MM.1S (cell line): ENCODE measurements around the gene CLMN.

Experiments used
- DNase-seq: peaks from one replicate; pipeline ENCODE4 v3.0.0-alpha.2; 2015
- H2AFZ ChIP-seq: fragments of 300-600 bp; sonication (generic); 2 replicates; pipeline ENCODE4 v1.6.0; 2016; ENCODE audit warnings: antibody characterized with exemption, low read length
- H3F3A ChIP-seq: fragments of 300-600 bp; sonication (generic); 2 replicates; pipeline ENCODE4 v1.6.1; 2016; ENCODE audit warnings: mild to moderate bottlenecking, antibody characterized with exemption, low read length, moderate library complexity, mixed read lengths; ENCODE audit not compliant: insufficient read depth
- H3K27ac ChIP-seq: fragments of 300-600 bp; sonication (generic); 2 replicates; pipeline ENCODE4 v1.5.1; 2016; ENCODE audit warnings: mild to moderate bottlenecking, low read length
- H3K27me3 ChIP-seq: fragments of 300-600 bp; sonication (generic); replicated peaks from 2 replicates; pipeline ENCODE4 v1.6.0; 2016; ENCODE audit warnings: low read length; ENCODE audit not compliant: insufficient read depth
- H3K36me3 ChIP-seq: fragments of 300-600 bp; sonication (generic); replicated peaks from 2 replicates; pipeline ENCODE4 v1.6.1; 2016; ENCODE audit warnings: mild to moderate bottlenecking, low read length, mixed read lengths; ENCODE audit not compliant: insufficient read depth
- H3K4me1 ChIP-seq: fragments of 300-600 bp; sonication (generic); 2 replicates; pipeline ENCODE4 v1.6.1; 2016; ENCODE audit warnings: low read length, mixed read lengths
- H3K4me2 ChIP-seq: fragments of 300-600 bp; sonication (generic); 2 replicates; pipeline ENCODE4 v1.6.0; 2016; ENCODE audit warnings: low read depth, low read length
- H3K4me3 ChIP-seq: fragments of 300-600 bp; sonication (generic); 2 replicates; pipeline ENCODE4 v1.5.1; 2016; ENCODE audit warnings: low read length, mixed read lengths
- H3K79me2 ChIP-seq: fragments of 300-600 bp; sonication (generic); 2 replicates; pipeline ENCODE4 v1.6.1; 2016; ENCODE audit warnings: mixed run types, low read length, mixed read lengths
- H3K9ac ChIP-seq: fragments of 300-600 bp; sonication (generic); 2 replicates; pipeline ENCODE4 v1.6.1; 2016; ENCODE audit warnings: low read length, mixed read lengths
- H3K9me2 ChIP-seq: fragments of 300-600 bp; sonication (generic); replicated peaks from 2 replicates; pipeline ENCODE4 v1.6.1; 2016; ENCODE audit warnings: mild to moderate bottlenecking, low read length, mixed read lengths; ENCODE audit not compliant: insufficient read depth
- H3K9me3 ChIP-seq: fragments of 300-600 bp; sonication (generic); replicated peaks from 2 replicates; pipeline ENCODE4 v1.6.1; 2016; ENCODE audit warnings: mild to moderate bottlenecking, low read length, mixed read lengths; ENCODE audit not compliant: insufficient read depth
- H4K20me1 ChIP-seq: fragments of 300-600 bp; sonication (generic); 2 replicates; pipeline ENCODE4 v1.6.1; 2016; ENCODE audit warnings: mild to moderate bottlenecking, low read length, moderate library complexity, mixed read lengths; ENCODE audit not compliant: insufficient read depth
- EZH2 ChIP-seq: fragments of 300-600 bp; sonication (generic); optimal IDR thresholded peaks from 2 replicates; pipeline ENCODE3; 2017; ENCODE audit warnings: low read depth, mild to moderate bottlenecking, antibody characterized with exemption, low read length, mixed read lengths
- EZH2phosphoT487 ChIP-seq: fragments of 300-600 bp; sonication (generic); IDR thresholded peaks from 2 replicates; pipeline ENCODE4 v1.6.1; 2018; ENCODE audit warnings: antibody characterized with exemption, low read length
- TF ChIP-seq, protein P1 (sequence below): fragments of 300-600 bp; sonication (generic); IDR thresholded peaks from 2 replicates; pipeline ENCODE4 v1.5.1; 2016; ENCODE audit warnings: antibody characterized with exemption, low read length, mixed read lengths

CLMN gene

DNA sequence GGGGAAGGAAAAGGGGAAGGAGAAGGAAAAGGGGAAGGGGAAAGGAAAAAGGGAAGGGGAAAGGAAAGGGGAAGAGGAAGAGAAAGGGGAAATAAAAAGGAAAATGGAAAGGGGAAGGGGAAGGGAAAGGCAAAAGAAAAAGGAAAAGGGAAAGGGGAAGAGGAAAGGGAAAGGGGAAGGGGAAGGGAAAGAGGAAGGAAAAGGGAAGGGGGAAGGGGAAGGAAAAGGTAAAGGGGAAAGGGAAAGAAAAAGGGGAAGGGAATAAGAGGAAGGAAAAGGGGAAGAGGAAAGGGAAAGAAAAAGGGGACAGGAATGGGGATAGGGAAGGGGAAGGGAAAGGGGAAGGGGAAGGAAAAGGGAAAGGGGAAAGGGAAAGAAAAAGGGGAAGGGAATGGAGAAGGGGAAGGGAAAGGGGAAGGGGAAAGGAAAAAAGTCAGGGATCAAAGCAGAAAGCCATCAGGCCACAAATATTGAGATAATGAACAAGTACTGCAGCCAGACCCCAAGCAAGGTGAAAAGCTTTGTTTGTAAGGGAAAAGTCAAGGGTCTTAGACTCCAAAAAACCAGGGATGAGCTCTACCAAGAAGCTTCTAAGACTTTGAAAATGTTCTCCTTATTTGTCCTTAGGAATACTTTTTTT, 182.4 kb downstream of the CLMN start:
- H2AFZ ChIP-seq = no peak overlapping the region
- TF ChIP-seq, protein P1, sequence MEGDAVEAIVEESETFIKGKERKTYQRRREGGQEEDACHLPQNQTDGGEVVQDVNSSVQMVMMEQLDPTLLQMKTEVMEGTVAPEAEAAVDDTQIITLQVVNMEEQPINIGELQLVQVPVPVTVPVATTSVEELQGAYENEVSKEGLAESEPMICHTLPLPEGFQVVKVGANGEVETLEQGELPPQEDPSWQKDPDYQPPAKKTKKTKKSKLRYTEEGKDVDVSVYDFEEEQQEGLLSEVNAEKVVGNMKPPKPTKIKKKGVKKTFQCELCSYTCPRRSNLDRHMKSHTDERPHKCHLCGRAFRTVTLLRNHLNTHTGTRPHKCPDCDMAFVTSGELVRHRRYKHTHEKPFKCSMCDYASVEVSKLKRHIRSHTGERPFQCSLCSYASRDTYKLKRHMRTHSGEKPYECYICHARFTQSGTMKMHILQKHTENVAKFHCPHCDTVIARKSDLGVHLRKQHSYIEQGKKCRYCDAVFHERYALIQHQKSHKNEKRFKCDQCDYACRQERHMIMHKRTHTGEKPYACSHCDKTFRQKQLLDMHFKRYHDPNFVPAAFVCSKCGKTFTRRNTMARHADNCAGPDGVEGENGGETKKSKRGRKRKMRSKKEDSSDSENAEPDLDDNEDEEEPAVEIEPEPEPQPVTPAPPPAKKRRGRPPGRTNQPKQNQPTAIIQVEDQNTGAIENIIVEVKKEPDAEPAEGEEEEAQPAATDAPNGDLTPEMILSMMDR = no peak
- TF ChIP-seq EZH2phosphoT487 (no peak), EZH2 (no peak)
- no peak overlapping the region for H3K4me3 ChIP-seq
- no peaks in the 10 kb centered on the region for H3K9me3 ChIP-seq
- H3K79me2 ChIP-seq = peaks cover 52% of the 10 kb centered on the region
- H3K4me2 ChIP-seq = no peak overlapping the region
- DNase-seq = no peak
- H3K4me1 ChIP-seq = no peaks in the 10 kb centered on the region
- H3K27me3 ChIP-seq = no peaks in the 10 kb centered on the region
- H4K20me1 ChIP-seq = no peaks in the 10 kb centered on the region
- H3K36me3 ChIP-seq = no peaks in the 10 kb centered on the region
- H3K9ac ChIP-seq = no peak overlapping the region
- H3K9me2 ChIP-seq = no peaks in the 10 kb centered on the region
- H3K27ac ChIP-seq = no peak overlapping the region
- no peaks in the 10 kb centered on the region for H3F3A ChIP-seq

GRCh38 chr14:95136631-95137030, 183.1 kb downstream of the CLMN start:
- Histone ChIP-seq H3K4me3 (no peak overlapping the region), H3K9me3 (no peaks in the 10 kb centered on the region), H3K9me2 (no peaks in the 10 kb centered on the region), H3K27me3 (no peaks in the 10 kb centered on the region), H3F3A (no peaks in the 10 kb centered on the region), H3K36me3 (no peaks in the 10 kb centered on the region), H3K4me2 (no peak overlapping the region), H3K4me1 (no peaks in the 10 kb centered on the region), H3K79me2 (peaks cover 46% of the 10 kb centered on the region), H3K9ac (no peak overlapping the region), H4K20me1 (no peaks in the 10 kb centered on the region), H3K27ac (no peak overlapping the region), H2AFZ (no peak overlapping the region)
- DNase-seq = no peak
- TF ChIP-seq EZH2phosphoT487 (no peak), EZH2 (no peak)
- TF ChIP-seq, protein P1 = no peak

GRCh38 chr14:95134304-95134933, 185.3 kb downstream of the CLMN start:
- Histone ChIP-seq H3K9me3 (no peaks in the 10 kb centered on the region), H2AFZ (no peak overlapping the region), H3K36me3 (no peaks in the 10 kb centered on the region), H3K27ac (no peak overlapping the region), H3K9me2 (no peaks in the 10 kb centered on the region), H3K27me3 (no peaks in the 10 kb centered on the region), H3K79me2 (peaks cover 29% of the 10 kb centered on the region), H3F3A (no peaks in the 10 kb centered on the region), H3K4me3 (no peak overlapping the region), H3K9ac (no peak overlapping the region), H4K20me1 (no peaks in the 10 kb centered on the region), H3K4me2 (no peak overlapping the region), H3K4me1 (no peaks in the 10 kb centered on the region)
- TF ChIP-seq EZH2 = no peak
- DNase-seq = no peak

DNA sequence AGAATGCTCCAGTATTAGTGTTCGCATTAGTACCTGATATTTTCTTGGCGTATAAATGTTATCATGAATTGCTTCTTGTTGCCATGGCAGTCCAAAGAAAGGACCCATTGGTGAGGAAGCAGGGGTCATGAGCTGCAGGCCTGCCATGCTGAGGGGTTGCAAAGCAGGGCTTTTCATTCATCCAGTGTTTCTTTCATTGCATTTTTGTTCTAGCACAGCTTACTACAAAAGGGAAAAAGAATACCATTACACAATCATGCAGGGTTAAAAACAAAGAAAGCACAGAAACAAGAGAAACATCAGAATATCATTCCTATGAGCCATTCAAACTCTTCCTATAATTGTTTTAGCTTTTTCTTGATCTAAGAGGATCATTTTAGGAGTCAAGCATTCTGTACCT, 186.4 kb downstream of the CLMN start:
- Histone ChIP-seq H3F3A (no peaks in the 10 kb centered on the region), H3K4me2 (no peak overlapping the region), H3K79me2 (peaks cover 29% of the 10 kb centered on the region)

More for the DNA sequence above, 186.4 kb downstream of the CLMN start:
- no peaks in the 10 kb centered on the region for H3K36me3 ChIP-seq
- H4K20me1 ChIP-seq = no peaks in the 10 kb centered on the region
- no peak overlapping the region for H3K9ac ChIP-seq
- no peak overlapping the region for H3K27ac ChIP-seq
- TF ChIP-seq EZH2phosphoT487 (no peak), EZH2 (no peak)
- TF ChIP-seq, protein P1 = no peak
- no peaks in the 10 kb centered on the region for H3K27me3 ChIP-seq
- no peaks in the 10 kb centered on the region for H3K4me1 ChIP-seq
- H3K9me2 ChIP-seq = no peaks in the 10 kb centered on the region
- H3K9me3 ChIP-seq = no peaks in the 10 kb centered on the region
- H3K4me3 ChIP-seq = no peak overlapping the region
- no peak overlapping the region for H2AFZ ChIP-seq
- DNase-seq = no peak
